ENCODE data around the gene TWIST1.

The TWIST1 gene

DNA sequence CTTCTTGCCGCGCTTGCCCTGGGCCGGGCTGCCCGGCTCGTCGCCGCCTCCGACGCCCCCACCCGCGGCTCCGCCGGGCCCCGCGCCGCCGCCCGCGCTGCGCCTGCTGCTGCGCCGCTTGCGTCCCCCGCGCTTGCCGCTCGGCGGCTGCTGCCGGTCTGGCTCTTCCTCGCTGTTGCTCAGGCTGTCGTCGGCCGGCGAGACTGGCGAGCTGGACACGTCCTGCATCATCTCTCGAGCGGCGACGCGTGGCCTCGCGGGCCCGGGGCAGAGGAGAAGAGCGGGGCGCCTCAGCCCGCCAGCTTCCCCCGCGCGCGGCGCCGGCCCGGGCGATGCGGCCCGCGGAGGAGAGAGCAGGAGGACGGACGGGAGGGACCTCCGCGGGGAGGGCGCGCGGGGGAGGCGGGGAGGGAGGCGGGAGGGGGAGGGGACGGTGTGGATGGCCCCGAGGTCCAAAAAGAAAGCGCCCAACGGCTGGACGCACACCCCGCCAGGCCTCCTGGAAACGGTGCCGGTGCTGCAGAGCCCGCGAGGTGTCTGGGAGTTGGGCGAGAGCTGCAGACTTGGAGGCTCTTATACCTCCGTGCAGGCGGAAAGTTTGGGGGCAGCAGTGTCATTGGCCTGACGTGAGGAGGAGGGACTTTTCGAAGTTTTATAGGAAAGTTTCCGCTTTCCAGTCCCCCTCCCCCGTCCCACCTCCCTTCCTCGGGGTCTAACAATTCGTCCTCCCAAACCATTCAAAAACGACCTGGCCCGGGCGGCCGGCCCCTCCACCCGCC is at the start of gene TWIST1:
Gene TWIST1, minus strand, starts transcription at position 546 of the 779 bp plus-strand sequence. Its CDS starts 315 bp downstream, at position 231.
- no peak for DNase-seq (ENCODE audit: low read depth in 2 of 2)

DNA sequence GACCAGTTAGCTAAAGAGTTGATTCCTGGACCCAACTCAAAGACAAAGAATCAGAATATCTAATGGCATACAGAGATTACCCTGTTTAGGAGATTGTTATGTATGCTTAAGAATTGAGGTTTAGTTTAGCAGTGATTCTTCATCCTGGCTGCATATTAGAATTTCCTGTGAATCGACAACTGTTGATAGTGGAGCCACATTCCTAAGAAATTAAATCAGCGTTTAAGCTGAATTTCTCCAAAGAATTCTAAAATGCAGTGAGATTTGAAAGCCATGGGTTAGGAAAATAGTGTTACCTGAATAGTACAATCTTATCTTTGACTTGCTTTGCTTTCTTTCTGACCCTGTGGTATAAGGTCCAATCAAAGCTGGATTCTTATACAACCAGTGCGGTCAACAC is 44.2 kb upstream of the TWIST1 start:
- no peak for DNase-seq (ENCODE audit: low read depth in 2 of 2)

DNA sequence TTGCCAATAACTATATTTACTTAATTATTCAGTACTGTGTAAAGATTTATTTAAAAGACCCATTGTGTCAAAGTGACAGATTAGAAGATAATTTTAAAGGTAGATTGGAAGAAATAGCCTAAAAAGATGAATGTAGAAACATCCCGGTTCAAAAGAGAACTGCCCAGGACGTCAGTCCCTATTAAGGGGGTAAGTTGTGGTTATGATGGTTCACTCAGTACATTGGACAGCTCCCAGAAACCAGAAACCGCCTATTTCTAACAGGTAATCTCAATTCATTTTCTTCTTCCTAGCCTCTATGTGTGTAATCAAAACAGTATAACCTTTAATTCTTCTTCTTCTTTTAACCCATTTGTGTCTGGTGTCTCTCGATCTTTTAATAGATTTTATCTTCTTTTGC is 29.3 kb upstream of the TWIST1 start:
- DNase-seq (ENCODE audit: low read depth in 2 of 2): no peak

DNA sequence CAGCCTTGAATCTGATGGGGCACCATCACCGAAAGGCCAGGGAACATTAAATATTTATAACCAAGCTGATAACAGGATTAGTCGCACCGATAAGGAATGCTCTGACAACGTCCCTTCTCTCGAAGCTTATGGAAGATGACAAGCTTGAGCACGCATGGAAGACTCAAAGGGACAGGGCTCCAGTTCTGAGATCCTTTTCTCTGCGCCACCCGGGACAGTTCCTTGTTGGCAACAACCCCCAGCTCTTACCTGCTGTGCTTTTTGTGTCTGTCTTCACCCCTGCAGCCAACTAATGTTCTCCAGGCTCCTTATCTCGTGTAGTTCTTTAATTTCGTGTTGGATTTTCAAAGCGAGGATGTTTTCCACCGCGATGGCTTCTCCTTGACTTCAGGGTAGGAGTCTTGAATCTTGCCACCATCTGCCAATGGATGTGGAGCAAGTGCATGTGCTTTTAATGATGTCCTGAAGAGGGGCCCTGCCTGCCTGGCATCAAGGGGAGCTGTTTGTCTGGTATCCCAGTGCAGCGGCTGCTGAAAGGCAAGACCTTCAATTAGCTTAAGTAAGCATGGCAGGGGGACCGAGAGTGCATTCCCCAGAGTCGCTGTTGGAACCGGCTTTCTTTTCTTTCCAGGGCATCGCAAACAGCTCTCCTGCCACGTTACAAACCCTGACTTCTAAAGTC is 28.1 kb upstream of the TWIST1 start:
- DNase-seq (ENCODE audit: low read depth in 2 of 2): no peak

DNA sequence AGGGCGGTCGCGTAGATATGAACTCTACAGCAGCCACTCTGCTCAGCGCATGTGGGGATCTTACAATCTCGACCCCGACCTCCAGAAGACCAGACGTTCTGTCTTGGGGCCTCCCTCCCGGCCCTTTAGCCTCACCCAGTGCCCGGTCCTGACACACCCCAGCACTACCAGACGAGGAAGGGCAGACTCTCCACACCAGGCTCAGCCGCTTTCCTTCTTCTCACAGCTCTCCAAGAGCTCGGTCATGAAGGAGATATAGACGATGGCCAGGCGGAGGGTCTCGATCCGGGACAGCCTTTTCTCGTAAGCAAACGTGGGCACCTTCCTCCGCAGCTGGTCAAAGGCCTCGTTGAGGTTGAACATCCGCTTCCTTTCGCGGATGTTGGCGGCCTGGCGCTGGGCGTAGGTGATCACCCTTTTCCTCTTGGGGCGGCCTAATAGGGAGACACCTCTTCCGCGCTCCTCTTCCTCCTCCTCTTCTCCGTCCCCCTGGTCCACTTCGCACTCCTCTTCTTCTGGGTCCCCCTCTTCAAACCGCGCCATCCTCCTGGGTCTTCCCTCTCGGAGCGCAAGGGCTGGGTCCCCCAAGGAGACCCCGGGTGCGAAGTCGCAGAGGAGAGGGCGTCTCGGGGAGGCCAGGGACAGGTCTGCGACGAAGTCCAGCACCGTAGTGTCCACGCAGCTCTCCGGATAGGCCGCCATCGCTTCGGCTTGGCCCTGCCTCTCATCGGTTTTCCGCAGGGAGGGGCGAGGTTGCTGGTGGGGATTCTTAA is 27.4 kb upstream of the TWIST1 start, which contains the start of gene FERD3L:
Gene FERD3L, minus strand, starts transcription at position 761 of the 773 bp plus-strand sequence. Its CDS starts 59 bp downstream, at position 702.
- no peak for DNase-seq (ENCODE audit: low read depth in 2 of 2)

DNA sequence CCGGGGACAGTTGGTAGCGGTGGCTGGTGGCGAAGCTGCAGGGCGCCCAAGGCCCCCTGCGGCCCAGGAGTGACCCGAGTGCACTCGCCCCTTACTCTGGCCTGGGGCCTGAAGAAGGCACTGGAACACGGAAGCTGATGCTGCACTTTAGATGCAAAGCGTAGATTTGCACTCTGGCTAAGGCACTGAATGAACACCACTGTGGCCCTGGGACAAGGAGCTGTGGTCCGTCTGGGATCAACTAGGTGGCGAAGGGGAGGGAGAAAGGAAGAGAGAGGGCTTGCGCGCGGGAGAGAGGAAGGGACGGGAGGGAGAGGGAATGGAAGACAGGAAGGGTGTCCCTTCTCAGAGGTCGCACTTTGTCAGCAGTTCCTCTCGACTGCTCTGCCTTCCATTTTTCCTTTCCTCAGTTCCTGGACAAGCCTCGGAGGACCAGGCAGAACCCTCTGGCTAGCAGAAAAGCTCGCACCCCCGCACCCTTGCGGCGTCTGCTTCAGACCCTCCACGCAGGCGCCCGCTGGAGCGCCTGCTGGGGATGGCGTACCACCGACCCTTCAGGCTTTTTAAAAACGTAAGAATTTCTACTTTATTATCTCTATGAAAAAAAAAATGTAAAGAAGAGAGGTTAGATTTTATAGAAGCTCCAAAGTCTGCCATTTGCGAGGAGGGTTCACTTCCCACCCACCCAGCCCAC is 26.6 kb upstream of the TWIST1 start:
- DNase-seq (ENCODE audit: low read depth in 2 of 2): no peak

DNA sequence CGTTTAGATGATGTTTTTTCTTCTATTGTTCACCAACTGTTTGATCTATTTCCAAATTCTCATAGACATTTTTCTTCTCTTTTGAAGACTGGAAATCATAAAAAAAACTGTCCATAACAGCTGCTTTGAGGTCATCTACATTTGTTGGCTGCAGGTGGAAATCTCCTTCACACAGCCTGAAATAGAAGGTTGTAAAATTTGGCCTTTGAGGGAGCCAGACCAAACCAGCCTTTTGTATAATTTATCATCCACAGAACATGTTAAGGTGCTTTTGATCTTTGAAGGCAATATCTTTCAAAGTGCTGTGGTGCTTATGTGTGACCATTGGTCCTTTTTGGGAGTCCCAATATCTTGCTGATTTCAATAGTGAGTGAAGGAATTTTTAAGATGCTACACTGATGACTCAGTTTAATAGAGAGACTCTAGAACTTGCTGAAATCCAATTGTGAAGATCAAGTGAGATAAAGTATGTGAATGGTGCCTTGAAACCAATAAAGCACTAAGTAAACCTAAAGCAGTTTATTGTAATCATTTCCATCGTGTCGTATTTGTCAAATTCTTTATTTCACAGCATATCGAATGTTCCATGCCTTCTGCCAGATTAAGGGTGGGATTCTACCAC is 22.4 kb upstream of the TWIST1 start:
- no peak for DNase-seq (ENCODE audit: low read depth in 2 of 2)

DNA sequence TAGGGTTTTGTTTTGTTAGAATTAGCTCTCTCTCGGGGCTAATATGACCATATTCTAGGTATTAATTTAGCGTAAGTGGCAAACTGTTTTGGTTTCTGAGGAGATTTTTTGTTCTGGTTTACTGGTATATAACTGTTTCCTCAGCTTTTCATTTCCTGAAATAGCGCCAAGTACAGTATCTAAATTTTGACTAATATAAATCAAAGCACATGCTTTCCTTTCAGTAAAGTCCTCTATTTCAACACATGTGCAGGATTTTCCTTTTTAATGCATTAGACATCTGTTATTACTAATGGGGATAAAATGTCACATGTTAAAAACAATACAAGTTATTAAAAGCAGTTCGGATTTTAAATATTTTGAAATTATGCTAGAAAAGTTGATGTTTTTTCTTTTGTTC is 16.4 kb upstream of the TWIST1 start:
- DNase-seq (ENCODE audit: low read depth in 2 of 2): no peak

DNA sequence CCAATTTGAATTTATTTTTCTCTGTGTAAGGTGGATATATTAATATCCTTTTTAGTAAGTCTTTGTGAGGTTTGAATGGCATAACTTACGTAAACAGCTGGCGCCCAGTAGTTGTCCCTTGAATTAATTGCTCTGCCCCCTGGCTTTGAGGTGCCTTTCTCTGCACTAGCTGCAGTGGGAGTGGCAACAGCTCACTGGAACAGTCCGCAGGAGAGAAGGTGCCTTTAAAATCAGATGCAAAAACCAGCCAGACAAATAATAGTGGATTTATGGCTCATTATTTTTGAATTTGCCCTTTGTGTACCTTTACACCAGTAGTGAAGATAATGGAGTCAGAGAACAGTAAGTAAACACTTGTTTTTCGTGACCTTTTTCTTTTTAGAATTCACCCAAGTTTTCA is 16.0 kb upstream of the TWIST1 start:
- DNase-seq (ENCODE audit: low read depth in 2 of 2): no peak

DNA sequence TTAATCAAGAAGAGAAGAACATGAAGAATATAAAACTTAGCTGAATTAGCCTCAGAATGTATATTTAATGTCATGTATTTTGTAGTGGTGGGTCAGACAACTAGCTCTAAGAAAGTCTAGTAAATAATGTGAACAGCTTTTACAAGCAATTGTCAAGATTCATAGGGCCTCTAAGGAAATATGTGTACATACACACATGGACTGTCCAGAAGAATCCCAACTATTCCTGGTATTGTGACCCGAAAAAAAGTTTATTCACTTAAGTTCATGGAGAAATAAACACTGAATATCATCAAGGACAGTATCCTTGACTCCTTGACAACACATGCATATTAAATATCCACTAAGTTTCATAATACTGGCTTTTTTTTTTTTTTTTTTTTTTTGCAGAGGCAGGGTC is 11.4 kb upstream of the TWIST1 start:
- DNase-seq (ENCODE audit: low read depth in 2 of 2): no peak

DNA sequence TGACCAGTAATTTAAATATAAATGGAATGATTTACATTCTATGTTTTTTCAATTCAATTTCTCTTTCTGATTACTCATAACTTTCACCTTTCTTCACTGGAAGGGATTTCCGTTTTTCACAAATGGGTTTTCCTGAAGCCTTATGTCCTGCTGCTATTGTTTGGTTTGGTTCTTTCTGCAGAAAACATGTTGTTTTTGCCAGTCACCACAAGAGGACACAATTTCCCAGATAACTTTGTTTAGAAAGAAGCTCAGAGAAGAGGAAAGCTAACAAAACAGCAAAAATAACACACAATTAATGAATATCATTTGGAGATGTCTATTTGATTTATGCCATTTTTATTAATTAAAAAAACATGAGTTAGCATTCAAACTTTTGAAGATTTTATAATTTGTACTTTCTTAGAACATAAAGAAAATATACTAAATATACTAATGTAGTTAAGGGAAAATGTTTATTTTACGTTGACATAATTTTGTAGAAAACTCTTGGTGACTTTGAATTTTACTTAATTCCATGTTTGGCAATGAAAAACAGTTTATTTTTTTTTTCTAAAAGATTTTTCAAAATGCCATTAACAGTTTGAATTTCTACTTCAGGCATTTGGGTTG is 4.6 kb upstream of the TWIST1 start:
- DNase-seq (ENCODE audit: low read depth in 2 of 2): no peak

DNA sequence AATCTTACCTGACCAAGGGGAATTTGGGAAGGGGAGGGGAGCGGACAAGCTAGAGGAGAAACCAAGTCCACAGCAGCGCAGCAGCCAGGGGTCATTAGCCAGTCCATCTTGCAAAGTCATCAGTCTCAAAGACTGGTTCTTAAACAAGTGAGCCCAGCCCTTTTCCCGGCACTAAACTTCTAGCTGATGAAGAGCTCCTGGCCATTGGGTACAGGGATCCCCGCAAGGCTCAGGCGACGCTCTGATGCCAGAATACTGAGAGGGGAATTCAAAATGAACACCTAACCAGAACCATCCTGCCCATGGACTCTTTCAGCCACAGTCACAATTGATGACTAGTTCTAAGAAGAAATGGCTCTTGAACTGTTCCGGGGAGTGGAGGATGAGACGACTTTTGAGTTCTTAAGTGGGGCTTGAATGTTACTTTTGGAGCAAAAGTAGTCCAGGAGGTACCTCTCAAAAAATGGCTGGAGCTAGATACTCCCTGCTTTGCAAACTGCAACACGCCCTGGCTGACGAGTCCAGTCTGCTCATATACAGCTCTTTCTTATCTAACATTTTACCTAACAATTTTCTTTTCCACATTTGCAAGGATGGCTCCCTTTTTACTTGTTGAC is 2.5 kb upstream of the TWIST1 start:
- DNase-seq (ENCODE audit: low read depth in 2 of 2): no peak

DNA sequence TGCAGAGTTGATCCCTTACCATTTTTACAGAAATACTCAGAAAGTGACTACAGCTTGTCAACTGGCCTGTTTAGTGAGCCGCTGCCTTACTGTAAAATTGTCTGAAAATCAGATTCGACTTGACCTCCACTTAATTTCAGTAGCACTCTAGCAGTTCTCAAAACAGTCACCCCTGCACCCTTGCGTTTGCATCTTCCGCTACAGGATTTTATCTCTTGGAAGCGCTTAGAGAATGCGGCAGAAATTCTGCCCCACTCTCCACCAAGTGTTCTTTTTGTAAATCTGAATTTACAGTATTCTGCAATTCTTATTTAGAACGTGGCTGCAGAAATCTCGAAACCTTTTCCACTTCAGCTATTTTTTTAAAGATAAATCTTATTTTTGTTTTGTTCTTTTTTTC is 1.9 kb upstream of the TWIST1 start:
- DNase-seq (ENCODE audit: low read depth in 2 of 2): no peak

DNA sequence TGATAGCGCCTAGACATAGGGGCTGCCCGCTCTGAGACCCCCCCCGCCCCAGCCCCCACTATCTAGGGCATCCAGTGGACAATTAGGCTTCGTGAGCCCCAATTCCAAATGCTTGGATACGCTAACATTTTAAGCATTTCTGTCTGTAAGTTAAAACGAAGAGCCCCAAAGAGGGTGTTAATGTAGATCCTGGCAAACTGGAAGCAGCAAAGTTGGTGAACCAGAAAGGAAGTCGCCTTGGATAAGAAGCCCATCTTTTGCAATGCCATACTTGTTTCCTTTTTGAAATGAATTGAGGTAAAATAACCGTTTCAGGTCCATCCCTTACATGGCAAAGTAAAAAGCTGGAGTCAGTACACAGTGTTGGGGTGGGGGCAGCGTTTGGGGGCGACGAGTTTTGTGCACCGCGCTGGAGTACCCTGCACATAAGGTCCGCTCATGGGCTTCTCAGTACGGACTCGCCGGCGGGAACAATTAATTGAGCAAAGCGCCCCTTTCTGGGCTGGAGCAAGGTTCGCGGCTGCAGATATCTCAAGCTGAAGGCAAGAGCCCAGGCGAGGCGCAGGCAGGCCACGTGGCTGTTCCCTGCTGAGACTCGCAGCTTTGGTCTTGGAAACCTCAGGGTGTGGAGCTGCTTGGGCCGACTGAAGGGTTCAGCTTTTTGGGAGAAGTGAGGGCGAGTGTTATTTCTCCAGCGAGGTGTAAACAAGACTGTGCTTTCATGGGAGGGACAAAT is 1.4 kb upstream of the TWIST1 start:
- no peak for DNase-seq (ENCODE audit: low read depth in 2 of 2)

DNA sequence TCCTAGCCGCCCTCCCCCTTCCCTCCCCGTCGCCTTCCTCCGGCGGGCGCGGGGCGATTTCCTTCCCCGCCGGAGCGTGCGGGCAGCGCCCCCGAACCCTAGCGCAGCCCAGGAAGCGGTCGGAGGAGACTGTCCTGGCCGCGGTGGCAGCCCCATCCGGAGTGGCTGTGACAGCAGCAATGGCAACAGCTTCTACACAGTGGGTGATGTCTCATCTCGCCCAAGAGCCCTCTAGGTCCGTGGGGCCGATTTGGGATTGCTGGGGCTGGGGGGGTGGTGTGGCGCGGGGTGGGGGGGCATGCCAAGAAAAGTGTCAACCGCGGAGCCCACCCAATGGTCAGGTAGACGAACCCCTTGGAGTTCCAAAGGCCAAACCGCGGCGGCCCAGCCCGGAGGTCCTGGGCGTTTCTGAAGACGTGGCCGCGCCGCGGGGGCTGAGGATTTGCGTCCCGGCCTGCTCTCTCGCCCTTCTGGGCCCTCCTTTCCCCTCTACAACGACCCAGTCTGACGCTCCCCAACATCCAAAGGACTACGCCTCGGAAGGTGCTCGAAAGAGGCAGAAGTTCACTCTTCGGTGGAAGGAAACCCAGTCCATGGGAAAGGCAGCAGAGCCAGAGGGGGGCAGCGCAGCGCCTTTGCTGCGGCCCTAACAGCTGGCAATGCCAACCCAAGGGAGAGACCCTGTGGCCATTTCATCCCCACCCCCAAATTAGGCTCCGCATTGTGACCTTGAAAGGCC is 603 bp upstream of the TWIST1 start:
- DNase-seq (ENCODE audit: low read depth in 2 of 2): no peak

DNA sequence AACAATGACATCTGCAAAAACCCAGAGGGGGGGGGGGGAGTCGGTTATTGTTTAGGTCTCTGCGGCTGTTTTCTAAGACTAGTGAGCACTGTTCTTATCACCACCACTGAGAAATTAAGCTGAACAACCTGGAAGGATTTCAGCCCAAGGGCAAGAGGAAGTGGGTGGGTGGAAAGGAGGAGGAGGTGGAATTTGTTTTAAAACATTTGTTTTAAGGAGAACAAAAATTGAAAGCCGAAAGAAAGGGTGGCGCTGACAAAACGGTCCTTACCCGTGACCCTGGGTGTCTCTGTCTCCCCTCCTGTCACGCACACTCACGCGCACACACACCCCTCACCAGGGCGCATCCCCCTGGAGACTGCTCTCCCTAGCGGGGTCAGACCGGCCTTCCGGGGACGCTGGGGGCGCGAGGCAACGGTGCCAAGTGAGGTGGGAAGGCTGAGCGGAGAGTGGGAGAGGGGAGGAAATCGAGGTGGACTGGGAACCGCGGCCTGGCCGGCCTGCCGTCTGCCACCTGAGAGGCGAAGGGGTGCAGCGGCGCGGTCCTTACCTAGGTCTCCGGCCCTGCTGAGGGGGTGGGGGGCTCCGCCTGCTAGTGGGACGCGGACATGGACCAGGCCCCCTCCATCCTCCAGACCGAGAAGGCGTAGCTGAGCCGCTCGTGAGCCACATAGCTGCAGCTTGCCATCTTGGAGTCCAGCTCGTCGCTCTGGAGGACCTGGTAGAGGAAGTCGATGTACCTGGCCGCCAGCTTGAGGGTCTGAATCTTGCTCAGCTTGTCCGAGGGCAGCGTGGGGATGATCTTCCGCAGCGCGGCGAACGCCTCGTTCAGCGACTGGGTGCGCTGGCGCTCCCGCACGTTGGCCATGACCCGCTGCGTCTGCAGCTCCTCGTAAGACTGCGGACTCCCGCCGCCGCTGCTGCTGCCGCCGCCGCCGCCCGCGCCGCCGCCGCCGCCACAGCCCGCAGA is 1.0 kb downstream of the TWIST1 start:
- DNase-seq (ENCODE audit: low read depth in 2 of 2): no peak

DNA sequence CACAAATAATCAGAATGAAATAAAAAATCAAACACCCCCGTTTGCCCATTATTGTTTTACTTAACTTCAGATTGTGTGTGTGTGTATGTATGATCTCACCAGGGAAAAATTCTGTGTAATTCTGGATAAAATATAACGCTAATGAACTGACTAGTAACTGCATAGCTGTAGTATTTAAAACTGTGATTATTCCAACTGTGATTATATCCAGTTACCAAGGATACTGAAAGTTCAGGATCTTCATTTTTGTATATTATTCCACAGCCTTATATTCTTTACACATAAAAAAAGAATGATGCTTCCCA is 2.9 kb downstream of the TWIST1 start:
- DNase-seq (ENCODE audit: low read depth in 2 of 2): no peak

DNA sequence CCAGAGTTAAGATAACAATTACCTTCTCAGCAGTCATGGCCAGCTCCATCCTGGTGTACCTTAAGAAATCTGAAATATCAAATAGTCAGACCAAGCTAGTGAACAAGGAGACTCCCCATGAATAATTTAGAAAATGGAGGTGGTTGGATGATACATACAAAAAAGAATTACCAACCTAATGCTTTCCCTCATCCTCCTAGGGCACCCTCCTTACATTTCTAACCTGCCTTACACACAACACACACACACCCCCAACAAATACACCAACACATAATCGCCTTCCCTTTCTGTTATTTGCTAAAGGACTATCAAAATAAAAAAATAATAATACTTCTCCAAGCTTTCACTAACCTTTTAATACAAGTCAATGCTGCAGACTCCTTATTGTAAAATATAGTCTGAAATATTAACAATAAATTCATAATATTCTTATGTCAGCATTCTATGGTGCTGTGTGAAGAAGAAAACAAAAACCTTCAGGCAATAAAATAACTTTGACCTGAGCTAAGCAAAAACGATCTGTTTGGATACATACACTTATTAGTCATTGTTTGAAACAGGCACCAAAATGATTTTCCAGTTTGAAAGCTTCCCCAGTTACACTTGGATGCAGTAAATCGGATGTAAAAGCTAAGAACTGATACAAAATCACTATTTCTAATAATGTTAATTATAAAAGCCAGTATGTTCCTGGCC is 3.4 kb downstream of the TWIST1 start:
- DNase-seq (ENCODE audit: low read depth in 2 of 2): no peak
